ENCODE results near the gene DSCAML1. TPM values are rescaled to one million over a fixed set of nuclear protein-coding genes. Genes with fewer than 3 reads are reported as not detected.

DSCAML1 gene
- total and polyA plus RNA-seq, 7 donors = 0.04 to 0.52 (median 0.06) TPM

DNA sequence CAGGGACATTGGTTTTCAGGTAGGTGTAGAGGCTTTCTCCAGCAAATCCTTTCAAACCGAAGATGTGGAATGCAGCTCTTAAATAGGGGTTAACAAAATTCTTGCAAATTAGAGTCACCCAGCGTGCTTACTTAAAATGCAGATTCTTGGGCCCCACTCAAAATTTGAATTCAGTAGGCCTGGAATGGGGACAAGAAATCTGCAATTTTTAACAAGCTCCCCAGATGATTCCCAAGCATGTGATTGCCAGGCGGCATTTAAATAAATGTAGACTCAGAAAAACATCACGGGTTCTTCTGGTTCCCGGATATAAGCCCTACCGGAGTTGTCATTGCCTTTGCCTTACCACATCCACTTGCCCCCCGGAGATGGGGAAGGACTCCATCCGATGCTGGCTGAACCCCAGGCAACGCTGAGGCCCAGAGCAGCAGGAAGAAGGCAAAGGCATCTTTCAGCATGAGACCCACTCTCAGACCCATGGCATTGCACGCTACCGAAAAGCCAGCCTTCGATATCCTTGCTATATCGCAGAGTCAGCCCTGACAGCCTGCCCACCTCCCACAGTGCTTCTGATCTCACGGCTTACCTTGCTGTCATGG lies 134.2 kb downstream of the DSCAML1 start:
- 85 to 88% (median 87%) methylated on average over 14 of the region's 14 CpGs for WGBS, 3 donors
- DNase-seq = no peak
- Histone ChIP-seq H3K9me3 (no peaks in the 10 kb centered on the region), H3K4me3 (no peak overlapping the region), H3K27me3 (ENCODE audit: insufficient read depth in 3 of 3, low read length in 2 of 3) (peaks cover 0 to 8% (median 6%) of the 10 kb centered on the region in 3 donors), H3K36me3 (ENCODE audit: insufficient read depth in 1 of 2, low read depth in 1 of 2) (no peaks in the 10 kb centered on the region), H3K27ac (no peak overlapping the region), H3K4me1 (no peaks in the 10 kb centered on the region)
- TF ChIP-seq, protein P1, sequence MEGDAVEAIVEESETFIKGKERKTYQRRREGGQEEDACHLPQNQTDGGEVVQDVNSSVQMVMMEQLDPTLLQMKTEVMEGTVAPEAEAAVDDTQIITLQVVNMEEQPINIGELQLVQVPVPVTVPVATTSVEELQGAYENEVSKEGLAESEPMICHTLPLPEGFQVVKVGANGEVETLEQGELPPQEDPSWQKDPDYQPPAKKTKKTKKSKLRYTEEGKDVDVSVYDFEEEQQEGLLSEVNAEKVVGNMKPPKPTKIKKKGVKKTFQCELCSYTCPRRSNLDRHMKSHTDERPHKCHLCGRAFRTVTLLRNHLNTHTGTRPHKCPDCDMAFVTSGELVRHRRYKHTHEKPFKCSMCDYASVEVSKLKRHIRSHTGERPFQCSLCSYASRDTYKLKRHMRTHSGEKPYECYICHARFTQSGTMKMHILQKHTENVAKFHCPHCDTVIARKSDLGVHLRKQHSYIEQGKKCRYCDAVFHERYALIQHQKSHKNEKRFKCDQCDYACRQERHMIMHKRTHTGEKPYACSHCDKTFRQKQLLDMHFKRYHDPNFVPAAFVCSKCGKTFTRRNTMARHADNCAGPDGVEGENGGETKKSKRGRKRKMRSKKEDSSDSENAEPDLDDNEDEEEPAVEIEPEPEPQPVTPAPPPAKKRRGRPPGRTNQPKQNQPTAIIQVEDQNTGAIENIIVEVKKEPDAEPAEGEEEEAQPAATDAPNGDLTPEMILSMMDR (IDR thresholded peaks at IDR 0.05) = no peak
- intact Hi-C loops (cut with DNase I) = no loop called here
- ATAC-seq = no peak

DNA sequence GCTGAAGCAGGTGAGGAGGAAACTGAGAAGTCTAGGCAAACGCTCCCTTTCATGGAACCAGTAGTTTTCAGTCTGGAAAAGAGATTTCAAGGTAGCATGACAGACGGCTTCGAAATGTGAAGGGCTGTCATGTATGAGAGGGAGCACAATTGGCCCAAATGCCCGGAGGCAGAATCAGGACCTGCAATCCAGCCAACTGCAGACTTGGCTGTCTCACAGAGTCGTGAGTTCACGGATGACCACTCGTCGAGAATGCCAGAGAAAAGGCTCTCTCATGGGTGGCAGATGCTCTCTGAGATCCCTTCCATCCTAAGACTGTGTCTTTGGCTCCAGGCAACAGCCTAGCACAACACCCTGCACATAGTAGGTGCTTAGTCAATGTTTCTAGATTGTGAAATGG lies 134.8 kb downstream of the DSCAML1 start:
- no peak overlapping the region for H3K4me3 ChIP-seq
- intact Hi-C loops (cut with DNase I) = no loop called here
- no peak overlapping the region for H3K27ac ChIP-seq
- ATAC-seq (no peak), DNase-seq (peak in 1 of 2 donors; percentile 23)
- WGBS, 3 donors = 40 to 68% (median 57%) methylated on average over 8 of the region's 8 CpGs
- no peaks in the 10 kb centered on the region for H3K36me3 ChIP-seq (ENCODE audit: insufficient read depth in 1 of 2, low read depth in 1 of 2)
- H3K27me3 ChIP-seq (ENCODE audit: insufficient read depth in 3 of 3, low read length in 2 of 3) = peaks cover 0 to 8% (median 6%) of the 10 kb centered on the region in 3 donors
- H3K9me3 ChIP-seq = no peaks in the 10 kb centered on the region
- TF ChIP-seq, protein P1 (IDR thresholded peaks at IDR 0.05) = no peak
- no peaks in the 10 kb centered on the region for H3K4me1 ChIP-seq

DNA sequence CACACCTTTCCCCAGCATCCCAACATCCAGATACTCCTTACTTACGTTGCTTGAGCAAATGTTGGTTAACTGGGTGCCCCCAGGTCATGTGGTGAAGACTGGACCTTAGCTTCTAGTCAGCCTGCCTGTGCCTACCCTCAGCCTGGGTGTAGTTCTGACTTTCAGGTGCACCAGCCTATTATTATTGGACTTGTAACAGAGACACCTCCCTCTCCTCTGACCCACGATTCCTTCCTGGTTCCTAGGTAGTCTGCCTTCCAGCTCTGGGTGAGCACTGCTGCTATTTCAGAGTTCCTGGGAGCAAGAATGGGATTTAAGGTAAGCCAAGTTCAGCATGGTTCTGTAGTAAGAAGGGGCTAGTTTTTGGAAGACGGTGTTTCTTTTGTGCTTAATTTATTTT lies 138.2 kb downstream of the DSCAML1 start:
- H3K4me3 ChIP-seq = no peak overlapping the region
- H3K27ac ChIP-seq = no peak overlapping the region
- H3K36me3 ChIP-seq (ENCODE audit: insufficient read depth in 1 of 2, low read depth in 1 of 2) = no peaks in the 10 kb centered on the region
- no peaks in the 10 kb centered on the region for H3K9me3 ChIP-seq
- WGBS, 3 donors = 82 to 93% (median 88%) methylated on average over 3 of the region's 3 CpGs
- TF ChIP-seq, protein P1 (IDR thresholded peaks at IDR 0.05) = no peak
- H3K4me1 ChIP-seq = no peaks in the 10 kb centered on the region
- intact Hi-C loops (cut with DNase I) = no loop called here
- DNase-seq (no peak), ATAC-seq (no peak)
- H3K27me3 ChIP-seq (ENCODE audit: insufficient read depth in 3 of 3, low read length in 2 of 3) = peaks cover 0 to 26% (median 3%) of the 10 kb centered on the region in 3 donors

DNA sequence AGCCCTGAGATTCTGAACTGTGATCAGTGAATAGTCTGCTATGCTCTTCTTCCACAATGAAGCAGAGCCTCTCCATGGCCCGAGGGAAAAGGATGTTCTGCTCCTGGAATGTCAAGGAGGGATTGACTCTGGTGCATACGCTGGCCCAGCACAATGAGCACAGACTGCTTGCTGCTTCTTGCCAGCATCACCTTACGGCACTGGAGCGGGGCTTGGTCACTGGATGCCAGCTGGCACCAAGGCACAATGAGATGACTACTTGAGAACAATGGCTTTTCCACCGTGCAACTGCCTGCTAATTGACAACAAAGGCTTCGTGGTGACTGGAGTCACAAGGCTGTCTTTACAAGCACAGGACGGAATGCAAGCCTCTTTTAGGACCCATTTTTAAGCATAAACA lies 139.2 kb downstream of the DSCAML1 start:
- DNase-seq (no peak), ATAC-seq (no peak)
- Histone ChIP-seq H3K27ac (no peak overlapping the region), H3K9me3 (no peaks in the 10 kb centered on the region), H3K4me1 (no peaks in the 10 kb centered on the region), H3K36me3 (ENCODE audit: insufficient read depth in 1 of 2, low read depth in 1 of 2) (no peaks in the 10 kb centered on the region), H3K27me3 (ENCODE audit: insufficient read depth in 3 of 3, low read length in 2 of 3) (peaks cover 0 to 28% (median 5%) of the 10 kb centered on the region in 3 donors), H3K4me3 (no peak overlapping the region)
- TF ChIP-seq, protein P1 (IDR thresholded peaks at IDR 0.05) = no peak
- intact Hi-C loops (cut with DNase I) = no loop called here
- WGBS, 3 donors = 20 to 30% (median 28%) methylated on average over 7 of the region's 7 CpGs

All from psoas muscle (tissue), 8 donors.